H9 (cell line): ENCODE measurements around the gene ZNF688. TPM values are rescaled to one million over a fixed set of nuclear protein-coding genes. Genes with fewer than 3 reads are reported as not detected.

Experiments used
- DNase-seq: peaks from one replicate; pipeline ENCODE4 v3.0.0-alpha.2; 2017
- H2AFZ ChIP-seq: one replicate; pipeline ENCODE4 v1.6.1; 2013; ENCODE audit warnings: mild to moderate bottlenecking, low read length, control low read depth, moderate library complexity
- H2AK5ac ChIP-seq: 2 replicates; pipeline ENCODE4 v1.6.1; 2013; ENCODE audit warnings: low read length, control low read depth, mixed read lengths; ENCODE audit not compliant: insufficient read length
- H2BK120ac ChIP-seq: one replicate; pipeline ENCODE4 v1.6.1; 2013; ENCODE audit warnings: low read depth, mild to moderate bottlenecking, low read length, control low read depth, inconsistent platforms; ENCODE audit not compliant: poor library complexity, severe bottlenecking
- H2BK12ac ChIP-seq: 2 replicates; pipeline ENCODE4 v1.6.1; 2013; ENCODE audit warnings: low read length, control low read depth, mixed read lengths, low read depth; ENCODE audit not compliant: insufficient read length
- H2BK15ac ChIP-seq: 2 replicates; pipeline ENCODE4 v1.6.1; 2013; ENCODE audit warnings: low read depth, low read length, control low read depth
- H2BK20ac ChIP-seq: one replicate; pipeline ENCODE4 v1.6.1; 2013; ENCODE audit warnings: low read depth, mild to moderate bottlenecking, low read length, control low read depth, inconsistent platforms; ENCODE audit not compliant: poor library complexity, severe bottlenecking
- H2BK5ac ChIP-seq: 2 replicates; pipeline ENCODE4 v1.6.1; 2013; ENCODE audit warnings: low read length, control low read depth, mixed read lengths; ENCODE audit not compliant: insufficient read length
- H3K14ac ChIP-seq: 2 replicates; pipeline ENCODE4 v1.6.1; 2013; ENCODE audit warnings: low read length, control low read depth; ENCODE audit not compliant: insufficient read depth
- H3K18ac ChIP-seq: 2 replicates; pipeline ENCODE4 v1.6.1; 2013; ENCODE audit warnings: low read depth, mild to moderate bottlenecking, mixed read lengths, low read length, control low read depth; ENCODE audit not compliant: insufficient read length
- H3K23ac ChIP-seq: 2 replicates; pipeline ENCODE4 v1.6.1; 2013; ENCODE audit warnings: low read length, control low read depth, mixed read lengths, low read depth; ENCODE audit not compliant: insufficient read length
- H3K23me2 ChIP-seq: 2 replicates; pipeline ENCODE4 v1.6.1; 2013; ENCODE audit warnings: low read depth, mild to moderate bottlenecking, mixed read lengths, low read length, control low read depth; ENCODE audit not compliant: insufficient read length, poor library complexity, severe bottlenecking
- H3K27ac ChIP-seq: 2 replicates; pipeline ENCODE4 v1.5.1; 2013; ENCODE audit warnings: low read length, control low read depth, mixed read lengths, low read depth; ENCODE audit not compliant: insufficient read length
- H3K27me3 ChIP-seq: 2 replicates; pipeline ENCODE4 v1.6.1; 2013; ENCODE audit warnings: low read length, control low read depth, inconsistent platforms; ENCODE audit not compliant: insufficient read depth
- H3K4ac ChIP-seq: 2 replicates; pipeline ENCODE4 v1.6.1; 2013; ENCODE audit warnings: low read depth, mild to moderate bottlenecking, control low read depth, inconsistent platforms, low read length, moderate library complexity
- H3K4me1 ChIP-seq: 2 replicates; pipeline ENCODE4 v1.6.1; 2013; ENCODE audit warnings: low read length, control low read depth, inconsistent platforms; ENCODE audit not compliant: insufficient read depth
- H3K4me2 ChIP-seq: 2 replicates; pipeline ENCODE4 v1.6.1; 2013; ENCODE audit warnings: low read length, control low read depth, mixed read lengths; ENCODE audit not compliant: insufficient read length, insufficient read depth
- H3K56ac ChIP-seq: 2 replicates; pipeline ENCODE4 v1.6.1; 2013; ENCODE audit warnings: low read depth, mild to moderate bottlenecking, mixed read lengths, low read length, control low read depth; ENCODE audit not compliant: insufficient read length
- H3K79me1 ChIP-seq: 2 replicates; pipeline ENCODE4 v1.6.1; 2013; ENCODE audit warnings: low read depth, mild to moderate bottlenecking, moderate library complexity, low read length, control low read depth, inconsistent platforms; ENCODE audit not compliant: insufficient read depth, poor library complexity, severe bottlenecking
- H3K79me2 ChIP-seq: 2 replicates; pipeline ENCODE4 v1.6.1; 2013; ENCODE audit warnings: low read length, control low read depth, inconsistent platforms; ENCODE audit not compliant: insufficient read depth
- H3K9ac ChIP-seq: 2 replicates; pipeline ENCODE4 v1.6.1; 2013; ENCODE audit warnings: low read length, control low read depth, mixed read lengths; ENCODE audit not compliant: insufficient read length; ENCODE audit errors: extremely low read depth
- H3K9me3 ChIP-seq: one replicate; pipeline ENCODE4 v1.6.1; 2013; ENCODE audit warnings: low read depth, low read length, inconsistent platforms; ENCODE audit not compliant: control insufficient read depth
- H3T11ph ChIP-seq: one replicate; pipeline ENCODE4 v1.6.1; 2013; ENCODE audit warnings: mild to moderate bottlenecking, low read length, control low read depth, inconsistent platforms
- H4K20me1 ChIP-seq: one replicate; pipeline ENCODE4 v1.6.1; 2013; ENCODE audit not compliant: control insufficient read depth, insufficient read length, insufficient read depth
- H4K5ac ChIP-seq: 2 replicates; pipeline ENCODE4 v1.6.1; 2013; ENCODE audit warnings: low read depth, mild to moderate bottlenecking, mixed read lengths, low read length, control low read depth; ENCODE audit not compliant: insufficient read length
- H4K8ac ChIP-seq: replicated peaks from 2 replicates; pipeline ENCODE4 v1.6.1; 2013; ENCODE audit warnings: low read length, control low read depth, mixed read lengths, low read depth; ENCODE audit not compliant: insufficient read length
- H4K91ac ChIP-seq: 2 replicates; pipeline ENCODE4 v1.6.1; 2013; ENCODE audit warnings: low read depth, mild to moderate bottlenecking, moderate library complexity, mixed read lengths, low read length, control low read depth; ENCODE audit not compliant: insufficient read length
- H3K27ac Mint-ChIP-seq, 3 experiments: 2 replicates in 2 of 3; 3 replicates in 1 of 3; pipeline ENCODE4 v1.8.0; 2020 to 2021; ENCODE audit warnings: mixed read lengths in 3 of 3, mild to moderate bottlenecking in 1 of 3, moderate library complexity in 1 of 3
- H3K27me3 Mint-ChIP-seq: 2 replicates; pipeline ENCODE4 v1.8.0; 2021; ENCODE audit warnings: low read depth, mild to moderate bottlenecking, moderate library complexity, mixed read lengths
- H3K36me3 Mint-ChIP-seq, 3 experiments: 2 replicates in 2 of 3; 3 replicates in 1 of 3; pipeline ENCODE4 v1.8.0; 2020 to 2021; ENCODE audit warnings: low read depth in 3 of 3, mixed read lengths in 3 of 3; ENCODE audit not compliant: insufficient read depth in 1 of 3
- H3K4me1 Mint-ChIP-seq, 2 experiments: 2 replicates each; pipeline ENCODE4 v1.8.0; 2020; ENCODE audit warnings: mixed read lengths in 2 of 2
- H3K4me3 Mint-ChIP-seq, 2 experiments: 2 replicates in 1 of 2; 3 replicates in 1 of 2; pipeline ENCODE4 v1.8.0; 2020 to 2021; ENCODE audit warnings: mild to moderate bottlenecking in 2 of 2, mixed read lengths in 2 of 2, moderate library complexity in 1 of 2
- H3K9me3 Mint-ChIP-seq, 2 experiments: 2 replicates in 1 of 2; 3 replicates in 1 of 2; pipeline ENCODE4 v1.8.0; 2020; ENCODE audit warnings: mild to moderate bottlenecking in 2 of 2, mixed read lengths in 2 of 2, moderate library complexity in 1 of 2
- WGBS: extraction: QIAGEN DNeasy Blood & Tissue Kit; methylation state at CpG from one replicate; pipeline ENCODE4 v1.1.7; 2013; ENCODE audit warnings: missing lambda C conversion rate, low lambda C conversion rate, mixed read lengths; ENCODE audit not compliant: insufficient read length; ENCODE audit errors: extremely low coverage; 5-methylcytosine and 5-hydroxymethylcytosine counted together
- total RNA-seq: library from RNA; stranded (reverse); gene quantifications from 2 replicates; pipeline ENCODE4 v1.2.1, GENCODE V29; 2021
- TF ChIP-seq, protein P1 (sequence below): fragments of 200-600 bp; sonication (generic); conservative IDR thresholded peaks from 3 replicates; pipeline ENCODE4 v1.8.0; 2021; ENCODE audit warnings: antibody characterized with exemption, mild to moderate bottlenecking

Gene ZNF688
- total RNA-seq, 1 experiment from 2014 or later: 4.5 TPM

DNA sequence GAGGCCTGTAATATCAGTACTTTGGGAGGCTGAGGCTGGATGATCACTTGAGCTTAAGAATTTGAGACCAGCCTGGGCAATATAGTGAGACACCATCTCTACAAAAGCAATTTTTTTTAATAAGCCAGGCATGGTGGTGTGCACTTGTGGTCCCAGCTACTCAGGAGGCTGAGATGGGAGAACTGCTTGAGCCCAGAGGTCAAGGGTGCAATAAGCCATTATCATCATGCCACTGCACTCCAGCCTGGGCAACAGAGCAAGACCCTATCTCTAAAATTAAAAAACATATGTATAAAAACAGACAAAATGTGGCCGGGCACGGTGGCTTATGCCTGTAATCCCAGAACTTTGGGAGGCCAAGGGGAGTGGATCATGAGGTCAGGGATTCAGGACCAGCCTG, 17.1 kb upstream of the ZNF688 start:
- no peak overlapping the region for H4K5ac ChIP-seq
- H3K23ac ChIP-seq: no peak overlapping the region
- no peak overlapping the region for H2BK5ac ChIP-seq
- H3K4me2 ChIP-seq: no peak overlapping the region
- H4K91ac ChIP-seq: no peak overlapping the region
- H2BK120ac ChIP-seq: no peak overlapping the region
- no peak overlapping the region for H2BK20ac ChIP-seq
- H3K56ac ChIP-seq: no peak overlapping the region
- Mint-ChIP-seq H3K36me3 (peaks cover 8 to 22% (median 15%) of the 10 kb centered on the region in 3 experiments; a peak in 6 of 7 replicates), H3K27me3 (no peaks in the 10 kb centered on the region), H3K4me3 (no peak overlapping the region), H3K4me1 (peaks cover 4 to 10% of the 10 kb centered on the region in 2 experiments; a peak in 3 of 4 replicates), H3K9me3 (no peaks in the 10 kb centered on the region), H3K27ac (no peak overlapping the region)
- H3K27me3 ChIP-seq: no peaks in the 10 kb centered on the region
- peaks cover 7% of the 10 kb centered on the region for H3K23me2 ChIP-seq
- no peak overlapping the region for H2AFZ ChIP-seq
- no peaks in the 10 kb centered on the region for H3K9me3 ChIP-seq
- no peaks in the 10 kb centered on the region for H3K79me2 ChIP-seq
- no peak for DNase-seq
- H2BK15ac ChIP-seq: no peak overlapping the region
- H4K8ac ChIP-seq: no peak overlapping the region
- no peak overlapping the region for H3T11ph ChIP-seq
- H3K18ac ChIP-seq: no peak overlapping the region
- H3K4me1 ChIP-seq: no peaks in the 10 kb centered on the region; the same call in 1 of the 2 replicates
- H2AK5ac ChIP-seq: no peak overlapping the region
- no peak overlapping the region for H3K9ac ChIP-seq
- no peak overlapping the region for H3K14ac ChIP-seq
- no peak overlapping the region for H3K27ac ChIP-seq
- WGBS: no CpG with 5 or more reads among the region's 2 CpGs
- no peak overlapping the region for H3K4ac ChIP-seq
- H2BK12ac ChIP-seq: no peak overlapping the region
- TF ChIP-seq, protein P1, sequence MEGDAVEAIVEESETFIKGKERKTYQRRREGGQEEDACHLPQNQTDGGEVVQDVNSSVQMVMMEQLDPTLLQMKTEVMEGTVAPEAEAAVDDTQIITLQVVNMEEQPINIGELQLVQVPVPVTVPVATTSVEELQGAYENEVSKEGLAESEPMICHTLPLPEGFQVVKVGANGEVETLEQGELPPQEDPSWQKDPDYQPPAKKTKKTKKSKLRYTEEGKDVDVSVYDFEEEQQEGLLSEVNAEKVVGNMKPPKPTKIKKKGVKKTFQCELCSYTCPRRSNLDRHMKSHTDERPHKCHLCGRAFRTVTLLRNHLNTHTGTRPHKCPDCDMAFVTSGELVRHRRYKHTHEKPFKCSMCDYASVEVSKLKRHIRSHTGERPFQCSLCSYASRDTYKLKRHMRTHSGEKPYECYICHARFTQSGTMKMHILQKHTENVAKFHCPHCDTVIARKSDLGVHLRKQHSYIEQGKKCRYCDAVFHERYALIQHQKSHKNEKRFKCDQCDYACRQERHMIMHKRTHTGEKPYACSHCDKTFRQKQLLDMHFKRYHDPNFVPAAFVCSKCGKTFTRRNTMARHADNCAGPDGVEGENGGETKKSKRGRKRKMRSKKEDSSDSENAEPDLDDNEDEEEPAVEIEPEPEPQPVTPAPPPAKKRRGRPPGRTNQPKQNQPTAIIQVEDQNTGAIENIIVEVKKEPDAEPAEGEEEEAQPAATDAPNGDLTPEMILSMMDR: no peak
- no peaks in the 10 kb centered on the region for H4K20me1 ChIP-seq
- no peaks in the 10 kb centered on the region for H3K79me1 ChIP-seq
